Osteocyte (in vitro differentiated cells): ENCODE measurements around the gene ARHGAP21. TPM values are rescaled to one million over a fixed set of nuclear protein-coding genes. Genes with fewer than 3 reads are reported as not detected.
"Not testable (repeated sequence)": the region's sequence is repeated elsewhere in the genome, so short reads cannot be mapped to it uniquely, and the experiment has no call there.

ENCODE experiments used
- DNase-seq: peaks from one replicate; pipeline ENCODE4 v3.0.0; 2021; ENCODE audit warnings: mixed read lengths; ENCODE audit not compliant: unreplicated experiment; ENCODE audit errors: extremely low spot score
- H3K27ac Mint-ChIP-seq: one replicate; pipeline ENCODE4 v1.8.0; 2021; ENCODE audit warnings: mild to moderate bottlenecking, mixed read lengths; ENCODE audit not compliant: unreplicated experiment
- H3K27me3 Mint-ChIP-seq: one replicate; pipeline ENCODE4 v1.8.0; 2021; ENCODE audit warnings: mixed read lengths; ENCODE audit not compliant: unreplicated experiment
- H3K36me3 Mint-ChIP-seq: one replicate; pipeline ENCODE4 v1.8.0; 2021; ENCODE audit warnings: mixed read lengths; ENCODE audit not compliant: unreplicated experiment
- H3K4me1 Mint-ChIP-seq: one replicate; pipeline ENCODE4 v1.8.0; 2021; ENCODE audit warnings: mixed read lengths; ENCODE audit not compliant: unreplicated experiment
- H3K4me3 Mint-ChIP-seq: one replicate; pipeline ENCODE4 v1.8.0; 2021; ENCODE audit warnings: mild to moderate bottlenecking, moderate library complexity, mixed read lengths; ENCODE audit not compliant: unreplicated experiment
- H3K9me3 Mint-ChIP-seq: one replicate; pipeline ENCODE4 v1.8.0; 2021; ENCODE audit warnings: mixed read lengths; ENCODE audit not compliant: unreplicated experiment
- CTCF ChIP-seq: fragments of 200-600 bp; sonication (generic); IDR thresholded peaks from 2 replicates; pipeline ENCODE4 v1.5.0; 2021; ENCODE audit warnings: antibody characterized with exemption, mild to moderate bottlenecking, moderate library complexity
- total RNA-seq: library from RNA; stranded (reverse); gene quantifications from 2 replicates; pipeline ENCODE4 v1.2.1, GENCODE V29; 2021

ARHGAP21 gene
- total RNA-seq, 1 donor from 2014 or later, result 170 TPM

GRCh38 chr10:24639124-24639523 lies 84.6 kb downstream of the ARHGAP21 start:
- Mint-ChIP-seq H3K27me3 (no peaks in the 10 kb centered on the region), H3K36me3 (peaks cover 6% of the 10 kb centered on the region), H3K27ac (no peak overlapping the region), H3K4me3 (no peak overlapping the region), H3K9me3 (no peaks in the 10 kb centered on the region), H3K4me1 (peaks cover 14% of the 10 kb centered on the region)
- DNase-seq, result no peak
- TF ChIP-seq CTCF, result no peak

DNA sequence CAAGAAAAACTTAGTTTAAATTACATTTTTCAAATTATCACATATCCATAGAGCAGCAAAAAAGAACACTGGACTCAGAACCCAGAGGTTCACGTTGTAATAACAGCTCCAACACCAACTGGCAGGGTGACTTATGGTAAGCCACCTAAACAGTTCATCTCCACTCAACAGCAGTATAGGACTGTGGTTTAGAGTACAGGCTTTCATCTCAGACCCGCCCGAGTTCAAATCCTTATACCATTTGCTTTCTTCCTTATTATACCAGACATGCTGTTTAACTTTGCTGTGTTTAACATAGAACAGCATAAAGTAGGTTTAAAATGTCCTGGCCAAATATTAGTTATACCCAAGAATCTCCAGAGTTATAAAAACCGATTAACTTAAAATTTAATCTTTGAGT lies 97.9 kb downstream of the ARHGAP21 start:
- Mint-ChIP-seq H3K27ac (peak overlapping the region; percentile 48), H3K36me3 (peaks cover 17% of the 10 kb centered on the region), H3K9me3 (no peaks in the 10 kb centered on the region), H3K4me3 (no peak overlapping the region), H3K4me1 (peaks cover 19% of the 10 kb centered on the region), H3K27me3 (no peaks in the 10 kb centered on the region)
- no peak for DNase-seq
- TF ChIP-seq CTCF, result no peak

DNA sequence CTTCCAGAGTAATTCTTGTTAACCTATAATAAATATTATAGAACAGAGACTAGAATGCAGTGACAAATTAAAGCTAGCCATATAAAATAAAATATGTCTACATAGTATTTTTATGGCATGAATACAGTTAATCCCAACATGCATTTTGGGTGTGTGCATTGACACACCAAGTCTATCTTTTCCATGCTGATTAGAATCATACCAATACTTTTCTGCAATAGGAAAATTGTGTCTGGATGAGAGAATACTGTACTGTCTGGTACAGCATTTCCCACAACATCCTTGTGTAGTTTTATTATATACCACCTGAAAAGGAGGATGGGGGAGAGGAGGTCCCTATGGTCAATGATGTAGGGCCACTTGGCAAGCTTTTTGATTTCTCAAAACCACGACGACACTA lies 100.3 kb downstream of the ARHGAP21 start:
- no peak for DNase-seq
- H3K27ac Mint-ChIP-seq, result peak overlapping the region; percentile 28
- H3K9me3 Mint-ChIP-seq, result no peaks in the 10 kb centered on the region
- no peak for TF ChIP-seq CTCF
- peaks cover 22% of the 10 kb centered on the region for H3K36me3 Mint-ChIP-seq
- no peak overlapping the region for H3K4me3 Mint-ChIP-seq
- no peaks in the 10 kb centered on the region for H3K27me3 Mint-ChIP-seq
- H3K4me1 Mint-ChIP-seq, result peaks cover 20% of the 10 kb centered on the region

- Mint-ChIP-seq H3K4me3 (no peak overlapping the region), H3K4me1 (peaks cover 20% of the 10 kb centered on the region), H3K36me3 (peaks cover 25% of the 10 kb centered on the region), H3K9me3 (no peaks in the 10 kb centered on the region), H3K27me3 (no peaks in the 10 kb centered on the region), H3K27ac (peak overlapping the region; percentile 28)
- no peak for DNase-seq
- TF ChIP-seq CTCF, result no peak
Observed at GRCh38 chr10:24622781-24623301, 100.8 kb downstream of the ARHGAP21 start.

GRCh38 chr10:24621035-24621795 lies 102.5 kb downstream of the ARHGAP21 start:
- not testable (repeated sequence) for H3K27ac Mint-ChIP-seq, H3K4me3 Mint-ChIP-seq, DNase-seq, H3K9me3 Mint-ChIP-seq, H3K27me3 Mint-ChIP-seq
- Mint-ChIP-seq H3K4me1 (peaks cover 20% of the 10 kb centered on the region), H3K36me3 (peaks cover 30% of the 10 kb centered on the region)

DNA sequence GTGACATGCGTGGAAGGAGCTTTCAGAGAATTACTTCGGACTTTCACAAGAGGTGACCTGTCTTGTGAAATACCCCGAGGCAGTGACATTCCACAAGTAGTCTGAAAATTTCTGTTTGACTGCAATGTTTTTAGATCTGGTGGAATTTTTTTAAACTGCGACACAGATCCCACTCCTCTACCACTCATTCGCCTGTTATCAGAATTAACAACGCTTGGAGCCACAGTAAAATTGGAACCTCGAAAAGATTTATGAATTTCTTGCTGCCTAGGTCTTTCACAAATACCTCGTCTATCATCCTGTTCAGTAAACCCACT lies 103.7 kb downstream of the ARHGAP21 start:
- Mint-ChIP-seq H3K36me3 (peaks cover 29% of the 10 kb centered on the region), H3K27ac (peak overlapping the region; percentile 50)

GRCh38 chr10:24619291-24619993 lies 104.2 kb downstream of the ARHGAP21 start:
- H3K27ac Mint-ChIP-seq, result peak overlapping the region; percentile 50
- peaks cover 29% of the 10 kb centered on the region for H3K36me3 Mint-ChIP-seq
- H3K9me3 Mint-ChIP-seq, H3K27me3 Mint-ChIP-seq, H3K4me3 Mint-ChIP-seq, DNase-seq: not testable (repeated sequence)
- H3K4me1 Mint-ChIP-seq, result peaks cover 20% of the 10 kb centered on the region

More for the DNA sequence above, 103.7 kb downstream of the ARHGAP21 start:
- H3K9me3 Mint-ChIP-seq, H3K4me3 Mint-ChIP-seq, DNase-seq, H3K27me3 Mint-ChIP-seq: not testable (repeated sequence)
- peaks cover 20% of the 10 kb centered on the region for H3K4me1 Mint-ChIP-seq
